Panc1 (cell line): Measurements from ENCODE around the gene ABLIM2. TPM values are rescaled to one million over a fixed set of nuclear protein-coding genes. Genes with fewer than 3 reads are reported as not detected.

ENCODE experiments used
- ATAC-seq: fragments of 200-7000 bp; cut with Tn5 transposase; 2 replicates; pipeline ENCODE4 v1.9.1; 2020; ENCODE audit warnings: mild to moderate bottlenecking, moderate library complexity
- BruUV-seq: library from RNA; stranded (reverse); fragments of 400-500 nt; replicated peaks from 2 replicates; lab custom pipeline; 2021; lab: Mats Ljungman, UMichigan
- CTCF ChIA-PET: fragments of 300-600 bp; sonication (Branson Sonifier 250); formaldehyde crosslinking; loops from one replicate; lab custom pipeline; 2022; ENCODE audit warnings: antibody characterized with exemption; lab: Charles Lee
- POLR2A ChIA-PET: fragments of 300-600 bp; sonication (Branson Sonifier 250); formaldehyde crosslinking; loops from one replicate; lab custom pipeline; 2022; ENCODE audit warnings: antibody characterized with exemption; lab: Charles Lee
- DNase-seq: peaks from one replicate; pipeline ENCODE4 v3.0.0-alpha.2; 2010; ENCODE audit warnings: low read depth, low spot score
- H3K27ac ChIP-seq: 2 replicates; pipeline ENCODE4 v1.5.1; 2011; ENCODE audit warnings: mild to moderate bottlenecking, low read length, inconsistent platforms
- H3K27me3 ChIP-seq: fragments of 200-500 bp; sonication (Bioruptor generic); 2 replicates; pipeline ENCODE4 v1.6.0; 2014; ENCODE audit warnings: low read length, inconsistent platforms; ENCODE audit not compliant: control insufficient read depth, insufficient read depth
- H3K36me3 ChIP-seq: fragments of 200-500 bp; sonication (Bioruptor generic); 2 replicates; pipeline ENCODE4 v1.5.1; 2014; ENCODE audit warnings: inconsistent platforms, mild to moderate bottlenecking, low read length, moderate library complexity; ENCODE audit not compliant: control insufficient read depth, insufficient read depth
- H3K4me1 ChIP-seq: 2 replicates; pipeline ENCODE4 v1.5.1; 2011; ENCODE audit warnings: inconsistent platforms, mild to moderate bottlenecking, low read length, moderate library complexity; ENCODE audit not compliant: control insufficient read depth, insufficient read depth
- H3K4me3 ChIP-seq, 2 experiments: 2 replicates each; pipeline ENCODE4 v1.5.1; 2011 to 2012; ENCODE audit warnings: low read depth in 2 of 2, low read length in 2 of 2, mild to moderate bottlenecking in 2 of 2, inconsistent platforms in 1 of 2, moderate library complexity in 1 of 2
- H3K9me3 ChIP-seq: fragments of 200-500 bp; sonication (Bioruptor generic); 2 replicates; pipeline ENCODE4 v1.5.1; 2014; ENCODE audit warnings: low read depth, mild to moderate bottlenecking, inconsistent platforms, low read length, moderate library complexity; ENCODE audit not compliant: control insufficient read depth, insufficient read depth
- POLR2AphosphoS5 ChIP-seq: IDR thresholded peaks from 2 replicates; pipeline ENCODE4 v1.6.1; 2012; ENCODE audit warnings: mild to moderate bottlenecking, low read depth, low read length, moderate library complexity
- SIN3A ChIP-seq: IDR thresholded peaks from 2 replicates; pipeline ENCODE4 v1.6.1; 2012; ENCODE audit warnings: low read depth, mild to moderate bottlenecking, low read length, moderate library complexity, borderline replicate concordance; ENCODE audit not compliant: insufficient read depth
- TCF7L2 ChIP-seq: IDR thresholded peaks from 2 replicates; pipeline ENCODE4 v1.6.1; 2011; ENCODE audit warnings: mild to moderate bottlenecking, low read depth, low read length, inconsistent platforms
- in situ Hi-C: cut with HindIII; loops from 2 replicates; pipeline ENCODE4 v1.10.0; 2016; ENCODE audit warnings: low sequenced_read_pairs, low pct_unique_long_range_greater_than_20kb
- intact Hi-C: fragments of 100-400 bp; cut with micrococcal nuclease; formaldehyde crosslinking; loops from one replicate; pipeline ENCODE4 v1.10.0; 2022; ENCODE audit not compliant: unreplicated experiment
- total RNA-seq: library from RNA; stranded (reverse); gene quantifications from one replicate; pipeline ENCODE4 v1.2.1, GENCODE V29; 2021; ENCODE audit not compliant: unreplicated experiment
- TF ChIP-seq, protein P1 (sequence below), 2 experiments: IDR thresholded peaks; 2 replicates each; pipeline ENCODE4 v1.6.1; 2011 to 2012; ENCODE audit warnings: low read depth in 2 of 2, control low read depth in 1 of 2, low read length in 1 of 2, mild to moderate bottlenecking in 1 of 2, moderate library complexity in 1 of 2; ENCODE audit not compliant: insufficient read depth in 1 of 2
- TF ChIP-seq, protein P2 (sequence below): fragments of 450-650 bp; IDR thresholded peaks from 2 replicates; pipeline ENCODE4 v1.5.1; 2017; ENCODE audit warnings: mild to moderate bottlenecking

The ABLIM2 gene
- total RNA-seq, 1 experiment from 2014 or later, result 0.64 TPM

DNA sequence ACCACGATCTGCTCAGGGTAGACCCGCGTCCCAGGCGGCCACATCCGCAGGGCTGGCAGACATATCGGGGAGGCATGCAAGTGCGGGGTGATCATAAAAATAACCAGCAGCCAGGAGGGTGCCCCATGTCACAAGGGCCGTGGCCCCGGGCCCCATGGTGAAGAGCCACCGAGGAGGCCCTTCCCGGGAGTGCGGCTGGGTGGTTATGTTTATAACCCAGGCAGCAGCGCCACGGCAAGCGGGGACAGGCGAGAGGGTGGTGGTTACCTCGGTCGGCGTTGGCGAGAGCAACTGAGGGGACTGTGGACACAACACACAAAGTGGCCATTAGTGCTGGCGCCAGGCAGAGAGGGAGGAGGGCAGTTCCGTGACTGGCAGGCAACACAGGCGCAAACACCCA is 126.2 kb downstream of the ABLIM2 start:
- BruUV-seq, result no TSS peak
- TF ChIP-seq, protein P1, sequence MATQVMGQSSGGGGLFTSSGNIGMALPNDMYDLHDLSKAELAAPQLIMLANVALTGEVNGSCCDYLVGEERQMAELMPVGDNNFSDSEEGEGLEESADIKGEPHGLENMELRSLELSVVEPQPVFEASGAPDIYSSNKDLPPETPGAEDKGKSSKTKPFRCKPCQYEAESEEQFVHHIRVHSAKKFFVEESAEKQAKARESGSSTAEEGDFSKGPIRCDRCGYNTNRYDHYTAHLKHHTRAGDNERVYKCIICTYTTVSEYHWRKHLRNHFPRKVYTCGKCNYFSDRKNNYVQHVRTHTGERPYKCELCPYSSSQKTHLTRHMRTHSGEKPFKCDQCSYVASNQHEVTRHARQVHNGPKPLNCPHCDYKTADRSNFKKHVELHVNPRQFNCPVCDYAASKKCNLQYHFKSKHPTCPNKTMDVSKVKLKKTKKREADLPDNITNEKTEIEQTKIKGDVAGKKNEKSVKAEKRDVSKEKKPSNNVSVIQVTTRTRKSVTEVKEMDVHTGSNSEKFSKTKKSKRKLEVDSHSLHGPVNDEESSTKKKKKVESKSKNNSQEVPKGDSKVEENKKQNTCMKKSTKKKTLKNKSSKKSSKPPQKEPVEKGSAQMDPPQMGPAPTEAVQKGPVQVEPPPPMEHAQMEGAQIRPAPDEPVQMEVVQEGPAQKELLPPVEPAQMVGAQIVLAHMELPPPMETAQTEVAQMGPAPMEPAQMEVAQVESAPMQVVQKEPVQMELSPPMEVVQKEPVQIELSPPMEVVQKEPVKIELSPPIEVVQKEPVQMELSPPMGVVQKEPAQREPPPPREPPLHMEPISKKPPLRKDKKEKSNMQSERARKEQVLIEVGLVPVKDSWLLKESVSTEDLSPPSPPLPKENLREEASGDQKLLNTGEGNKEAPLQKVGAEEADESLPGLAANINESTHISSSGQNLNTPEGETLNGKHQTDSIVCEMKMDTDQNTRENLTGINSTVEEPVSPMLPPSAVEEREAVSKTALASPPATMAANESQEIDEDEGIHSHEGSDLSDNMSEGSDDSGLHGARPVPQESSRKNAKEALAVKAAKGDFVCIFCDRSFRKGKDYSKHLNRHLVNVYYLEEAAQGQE (IDR thresholded peaks at IDR 0.05; ENCODE audit: insufficient read depth in 1 of 2, low read depth in 2 of 2, low read length in 1 of 2), result no peak
- H3K27ac ChIP-seq, result no peak overlapping the region
- ChIA-PET CTCF (no interaction called here), POLR2A (no interaction called here)
- no peaks in the 10 kb centered on the region for H3K27me3 ChIP-seq
- H3K36me3 ChIP-seq, result no peaks in the 10 kb centered on the region
- H3K9me3 ChIP-seq, result no peaks in the 10 kb centered on the region
- intact Hi-C loops, result no loop called here
- H3K4me1 ChIP-seq, result no peaks in the 10 kb centered on the region; the same call in 1 of the 2 replicates
- in situ Hi-C loops, result no loop called here
- ATAC-seq (no peak), DNase-seq (no peak)
- H3K4me3 ChIP-seq, result no peak overlapping the region

DNA sequence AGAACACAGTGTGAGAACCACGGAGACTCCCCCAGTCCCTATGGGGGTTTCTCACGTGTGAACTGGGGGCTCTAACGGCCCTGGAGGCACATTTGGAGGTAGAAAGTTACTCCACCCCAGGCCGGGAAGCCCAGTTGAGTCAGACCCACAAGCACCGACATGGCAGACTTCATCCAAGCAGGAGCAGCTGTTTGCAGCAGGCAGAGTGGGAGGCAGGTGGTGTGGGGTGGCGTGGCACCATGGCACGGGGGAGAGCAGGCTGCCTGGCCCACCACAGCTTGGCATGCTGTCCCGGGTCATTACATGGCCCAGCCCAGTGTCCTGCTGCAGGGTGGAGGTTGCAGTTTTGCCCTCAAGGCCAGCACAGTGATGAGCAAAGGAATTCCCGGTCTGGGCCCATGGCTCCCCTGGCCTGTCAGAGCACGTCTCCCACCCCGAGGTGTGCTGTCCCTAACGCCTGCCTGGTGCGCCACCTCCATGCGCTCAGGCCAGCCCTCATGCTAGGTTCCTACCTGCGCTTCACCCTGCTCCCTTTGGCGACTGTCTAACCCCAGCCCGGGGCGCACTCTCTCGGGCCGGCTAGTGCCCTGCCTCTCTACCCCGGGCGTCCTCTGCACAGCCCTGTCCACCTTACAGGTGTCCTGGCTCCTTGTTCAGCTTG is 128.4 kb downstream of the ABLIM2 start:
- DNase-seq, result no peak
- no peak for ATAC-seq
- no peaks in the 10 kb centered on the region for H3K4me1 ChIP-seq
- H3K27me3 ChIP-seq, result no peaks in the 10 kb centered on the region
- ChIA-PET CTCF (interaction anchor here (0.5 kb wide), 1 partner anchor 66 kb away, joined by 6 read pairs; no protein-coding TSS in a partner anchor), POLR2A (no interaction called here)
- intact Hi-C loops, result no loop called here
- H3K27ac ChIP-seq, result no peak overlapping the region
- in situ Hi-C loops, result no loop called here
- TF ChIP-seq TCF7L2 (no peak), POLR2AphosphoS5 (no peak), SIN3A (no peak)
- TF ChIP-seq, protein P2, sequence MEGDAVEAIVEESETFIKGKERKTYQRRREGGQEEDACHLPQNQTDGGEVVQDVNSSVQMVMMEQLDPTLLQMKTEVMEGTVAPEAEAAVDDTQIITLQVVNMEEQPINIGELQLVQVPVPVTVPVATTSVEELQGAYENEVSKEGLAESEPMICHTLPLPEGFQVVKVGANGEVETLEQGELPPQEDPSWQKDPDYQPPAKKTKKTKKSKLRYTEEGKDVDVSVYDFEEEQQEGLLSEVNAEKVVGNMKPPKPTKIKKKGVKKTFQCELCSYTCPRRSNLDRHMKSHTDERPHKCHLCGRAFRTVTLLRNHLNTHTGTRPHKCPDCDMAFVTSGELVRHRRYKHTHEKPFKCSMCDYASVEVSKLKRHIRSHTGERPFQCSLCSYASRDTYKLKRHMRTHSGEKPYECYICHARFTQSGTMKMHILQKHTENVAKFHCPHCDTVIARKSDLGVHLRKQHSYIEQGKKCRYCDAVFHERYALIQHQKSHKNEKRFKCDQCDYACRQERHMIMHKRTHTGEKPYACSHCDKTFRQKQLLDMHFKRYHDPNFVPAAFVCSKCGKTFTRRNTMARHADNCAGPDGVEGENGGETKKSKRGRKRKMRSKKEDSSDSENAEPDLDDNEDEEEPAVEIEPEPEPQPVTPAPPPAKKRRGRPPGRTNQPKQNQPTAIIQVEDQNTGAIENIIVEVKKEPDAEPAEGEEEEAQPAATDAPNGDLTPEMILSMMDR, result no peak
- TF ChIP-seq, protein P1 (IDR thresholded peaks at IDR 0.05; ENCODE audit: insufficient read depth in 1 of 2, low read depth in 2 of 2, low read length in 1 of 2), result no peak
- no peaks in the 10 kb centered on the region for H3K9me3 ChIP-seq
- H3K4me3 ChIP-seq, result no peak overlapping the region
- BruUV-seq, result no TSS peak
- H3K36me3 ChIP-seq, result no peaks in the 10 kb centered on the region
